Heart left ventricle (tissue), 16 donors: ENCODE results near the gene PLEKHG4B. TPM values are rescaled to one million over a fixed set of nuclear protein-coding genes. Genes with fewer than 3 reads are reported as not detected.
A peak's percentile ranks its signal among the peaks of the same experiment; 100 is the strongest.

Experiments
- ATAC-seq, 4 donors: fragments of 200-7000 bp; cut with Tn5 transposase; one replicate each; pipeline ENCODE4 v1.9.1; 2020 to 2022; ENCODE audit warnings: moderate library complexity in 4 of 4, mild to moderate bottlenecking in 3 of 4, moderate number of reproducible peaks in 1 of 4
- DNase-seq, 5 donors: peaks; one replicate each; pipeline ENCODE4 v3.0.0-alpha.2; 2020
- H3K27ac ChIP-seq, 12 donors: fragments of 200-600 bp; sonication (generic) in 4 of 12; one replicate each; pipeline versions ENCODE4 v1.5.0 to v1.8.0; 2016 to 2022; ENCODE audit warnings: mild to moderate bottlenecking in 2 of 12
- H3K27me3 ChIP-seq, 9 donors: fragments of 200-600 bp; sonication (generic) in 2 of 9; one replicate each; pipeline versions ENCODE4 v1.5.1 to v1.8.0; 2016 to 2022; ENCODE audit warnings: mild to moderate bottlenecking in 3 of 9
- H3K36me3 ChIP-seq, 9 donors: fragments of 200-600 bp; sonication (generic) in 2 of 9; one replicate each; pipeline versions ENCODE4 v1.5.0 to v1.8.0; 2018 to 2022; ENCODE audit warnings: mild to moderate bottlenecking in 2 of 9
- H3K4me1 ChIP-seq, 12 donors: fragments of 200-600 bp; sonication (generic) in 4 of 12; one replicate each; pipeline versions ENCODE4 v1.5.0 to v1.8.0; 2016 to 2022; ENCODE audit warnings: mild to moderate bottlenecking in 3 of 12
- H3K4me3 ChIP-seq, 12 donors: fragments of 200-600 bp; sonication (generic) in 4 of 12; one replicate each; pipeline versions ENCODE4 v1.5.0 to v1.8.0; 2017 to 2022; ENCODE audit warnings: mild to moderate bottlenecking in 9 of 12, moderate library complexity in 4 of 12
- H3K9me3 ChIP-seq, 12 donors: fragments of 200-600 bp; sonication (generic) in 4 of 12; one replicate each; pipeline versions ENCODE4 v1.5.0 to v1.8.0; 2016 to 2022; ENCODE audit warnings: mild to moderate bottlenecking in 1 of 12
- POLR2A ChIP-seq, 2 donors: fragments of 450-650 bp; IDR thresholded peaks; one replicate each; pipeline ENCODE4 v1.6.1; 2017; ENCODE audit warnings: antibody characterized with exemption in 2 of 2, mild to moderate bottlenecking in 2 of 2, moderate library complexity in 2 of 2
- WGBS, 4 donors: extraction: QIAGEN DNeasy Blood & Tissue Kit in 2 of 4; methylation state at CpG; one replicate each; pipeline versions ENCODE4 v1.1.5 to v1.1.7; 2013 to 2018; 5-methylcytosine and 5-hydroxymethylcytosine counted together
- intact Hi-C, 10 donors: fragments of 100-400 bp; cut with DNase I; formaldehyde crosslinking; loops; one replicate each; pipeline versions ENCODE4 v1.11.1 to v1.14.2; 2022
- polyA plus RNA-seq, 2 donors: library from polyadenylated mRNA; stranded (reverse); fragments of 200-250 nt; gene quantifications; one replicate each; pipeline ENCODE4 v1.2.3, GENCODE V29; 2013
- total RNA-seq, 9 donors: library from RNA; depleted of rRNA in 2 of 9; stranded (reverse); fragments of >200 nt in 2 of 9; fragmentation: NEBNext Ultra II Directional in 3 of 9; extraction: Animal tissue kit (Norgen Biotek cat#: 25700) in 3 of 9; gene quantifications; one replicate each; pipeline versions ENCODE4 v1.1.0 to v1.2.4, GENCODE V29; 2016 to 2023
- TF ChIP-seq, protein P1 (sequence below), 12 donors: fragments of 200-600 bp; sonication (generic) in 4 of 12; IDR thresholded peaks; one replicate each; pipeline versions ENCODE4 v1.5.0 to v1.8.0; 2018 to 2022; ENCODE audit warnings: antibody characterized with exemption in 12 of 12, mild to moderate bottlenecking in 5 of 12
- donor health status: ischemic (EF 13 %, LVEDD 7.1; RV severe dilation, severe dysfunction).
- donor health status: healthy with polysubstance abuse.
- donor health status: DM: no; HTN: yes; CAD: no.
- donor health status: DM: no; HTN: no; CAD: no.
- donor health status: ischemic (EF 25% LVEDD 6.9; RV normal size, moderate dysfunction).
- donor health status: ischemic (EF 25% LVEDD 5.7; RV mildly dilated, moderate dysfunction).
- donor health status: healthy.
- donor health status: DM: yes; HTN: yes; CAD: no.
- donor health status: ischemic (EF 35%, LVEDD 5.7; RV mildly dilated, moderate dysfunction).
- donor health status: nonischemic (EF 11% LVEDD 7.7; RV severe dilation, severe dysfunction).
- donor health status: DM: yes; HTN: yes; CAD: no.
- donor health status: PGD.
- donor health status: ischemic (EF 29% LVEDD 5.4; RV normal size, mild dysfunction).
- donor health status: nonischemic (EF 23%, LVEDD 6.1; RV moderate dilation, normal function).

The PLEKHG4B gene
- total and polyA plus RNA-seq, 11 donors, result 0.03 to 0.34 (median 0.10) TPM; not detected in 7

DNA sequence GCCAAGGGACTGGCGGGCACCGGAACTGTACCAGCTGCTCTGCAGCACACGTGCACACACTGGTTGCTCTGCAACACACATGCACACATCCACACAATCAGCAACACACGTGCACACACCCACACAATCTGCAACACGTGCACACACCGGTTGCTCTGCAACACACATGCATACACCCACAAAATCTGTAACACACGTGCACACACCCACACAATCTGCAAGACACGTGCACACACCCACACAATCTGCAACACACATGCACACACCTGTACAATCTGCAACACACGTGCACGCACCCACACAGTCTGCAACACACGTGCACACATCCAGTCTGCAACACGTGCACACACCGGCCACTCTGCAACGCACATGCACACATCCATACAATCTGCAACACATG lies 17.9 kb downstream of the PLEKHG4B start:
- DNase-seq, result peak in 1 of 5 donors; percentile 36
- H3K4me1 ChIP-seq, result no peaks in the 10 kb centered on the region
- ATAC-seq, result no peak

DNA sequence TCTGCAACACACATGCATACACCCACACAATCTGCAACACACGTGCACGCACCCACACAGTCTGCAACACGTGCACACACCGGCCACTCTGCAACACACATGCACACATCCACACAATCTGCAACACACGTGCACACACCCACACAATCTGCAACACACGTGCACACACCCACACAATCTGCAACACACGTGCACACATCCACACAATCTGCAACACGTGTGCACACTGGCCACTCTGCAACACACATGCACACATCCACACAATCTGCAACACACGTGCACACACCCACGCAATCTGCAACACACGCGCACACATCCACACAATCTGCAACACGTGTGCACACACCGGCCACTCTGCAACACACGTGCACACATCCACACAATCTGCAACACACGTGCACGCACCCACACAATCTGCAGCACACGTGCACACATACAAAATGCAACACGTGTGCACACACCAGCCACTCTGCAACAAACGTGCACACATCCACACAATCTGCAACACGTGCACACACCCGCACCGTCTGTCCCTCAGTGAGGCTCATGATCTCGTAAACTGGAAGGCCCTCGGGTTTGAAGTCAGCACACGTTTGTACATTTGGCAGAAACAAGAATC lies 18.4 kb downstream of the PLEKHG4B start:
- H3K4me1 ChIP-seq, result no peaks in the 10 kb centered on the region
- H3K36me3 ChIP-seq, result no peaks in the 10 kb centered on the region
- no peak overlapping the region for H3K27ac ChIP-seq
- peaks cover 0 to 2% (median 0%) of the 10 kb centered on the region in 12 donors for H3K9me3 ChIP-seq
- ATAC-seq, result no peak
- TF ChIP-seq, protein P1, sequence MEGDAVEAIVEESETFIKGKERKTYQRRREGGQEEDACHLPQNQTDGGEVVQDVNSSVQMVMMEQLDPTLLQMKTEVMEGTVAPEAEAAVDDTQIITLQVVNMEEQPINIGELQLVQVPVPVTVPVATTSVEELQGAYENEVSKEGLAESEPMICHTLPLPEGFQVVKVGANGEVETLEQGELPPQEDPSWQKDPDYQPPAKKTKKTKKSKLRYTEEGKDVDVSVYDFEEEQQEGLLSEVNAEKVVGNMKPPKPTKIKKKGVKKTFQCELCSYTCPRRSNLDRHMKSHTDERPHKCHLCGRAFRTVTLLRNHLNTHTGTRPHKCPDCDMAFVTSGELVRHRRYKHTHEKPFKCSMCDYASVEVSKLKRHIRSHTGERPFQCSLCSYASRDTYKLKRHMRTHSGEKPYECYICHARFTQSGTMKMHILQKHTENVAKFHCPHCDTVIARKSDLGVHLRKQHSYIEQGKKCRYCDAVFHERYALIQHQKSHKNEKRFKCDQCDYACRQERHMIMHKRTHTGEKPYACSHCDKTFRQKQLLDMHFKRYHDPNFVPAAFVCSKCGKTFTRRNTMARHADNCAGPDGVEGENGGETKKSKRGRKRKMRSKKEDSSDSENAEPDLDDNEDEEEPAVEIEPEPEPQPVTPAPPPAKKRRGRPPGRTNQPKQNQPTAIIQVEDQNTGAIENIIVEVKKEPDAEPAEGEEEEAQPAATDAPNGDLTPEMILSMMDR (IDR thresholded peaks at IDR 0.05), result no peak
- no peak for TF ChIP-seq POLR2A (IDR thresholded peaks at IDR 0.05)
- intact Hi-C loops, result no loop called here
- no peak overlapping the region for H3K4me3 ChIP-seq
- 89 to 92% (median 90%) methylated on average over 26 of the region's 26 CpGs for WGBS, 4 donors
- DNase-seq, result no peak
- H3K27me3 ChIP-seq, result peaks cover 0 to 36% (median 17%) of the 10 kb centered on the region in 9 donors

More for the DNA sequence above, 17.9 kb downstream of the PLEKHG4B start:
- no peak overlapping the region for H3K4me3 ChIP-seq
- no peaks in the 10 kb centered on the region for H3K9me3 ChIP-seq
- intact Hi-C loops, result no loop called here
- H3K27me3 ChIP-seq, result peaks cover 0 to 36% (median 18%) of the 10 kb centered on the region in 9 donors
- TF ChIP-seq, protein P1 (IDR thresholded peaks at IDR 0.05), result no peak
- no peaks in the 10 kb centered on the region for H3K36me3 ChIP-seq
- no peak overlapping the region for H3K27ac ChIP-seq
- 93 to 95% (median 94%) methylated on average over 14 of the region's 14 CpGs for WGBS, 4 donors

DNA sequence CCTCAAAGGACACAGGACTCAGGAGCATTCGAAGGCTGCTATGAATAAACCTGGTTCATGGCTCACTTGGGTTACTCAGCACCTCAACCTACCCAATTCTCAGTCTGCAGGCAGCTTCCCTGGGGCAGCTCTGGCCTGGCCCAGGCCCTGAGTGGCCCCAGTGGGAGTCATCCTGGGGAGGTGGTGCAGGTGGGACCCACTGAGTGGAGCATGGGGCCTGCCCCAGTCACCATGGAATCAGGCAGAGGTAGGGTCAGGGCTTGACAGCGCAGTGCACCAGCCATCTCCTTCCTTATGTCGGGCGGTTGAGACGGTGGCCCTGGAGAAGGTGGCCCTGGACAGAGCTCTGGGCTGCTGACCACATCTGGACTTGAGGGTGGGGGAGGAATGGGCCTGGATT lies 19.2 kb downstream of the PLEKHG4B start:
- TF ChIP-seq, protein P1 (IDR thresholded peaks at IDR 0.05), result no peak
- TF ChIP-seq POLR2A (IDR thresholded peaks at IDR 0.05), result no peak
- Histone ChIP-seq H3K9me3 (peaks cover 0 to 2% (median 0%) of the 10 kb centered on the region in 12 donors), H3K27ac (no peak overlapping the region), H3K36me3 (no peaks in the 10 kb centered on the region), H3K4me3 (no peak overlapping the region), H3K4me1 (no peaks in the 10 kb centered on the region), H3K27me3 (peaks cover 0 to 30% (median 13%) of the 10 kb centered on the region in 9 donors)
- intact Hi-C loops, result no loop called here
- DNase-seq, result peak in 1 of 5 donors; percentile 42
- ATAC-seq, result peak in 1 of 4 donors; percentile 20
- 95 to 100% (median 96%) methylated on average over 5 of the region's 5 CpGs for WGBS, 4 donors

DNA sequence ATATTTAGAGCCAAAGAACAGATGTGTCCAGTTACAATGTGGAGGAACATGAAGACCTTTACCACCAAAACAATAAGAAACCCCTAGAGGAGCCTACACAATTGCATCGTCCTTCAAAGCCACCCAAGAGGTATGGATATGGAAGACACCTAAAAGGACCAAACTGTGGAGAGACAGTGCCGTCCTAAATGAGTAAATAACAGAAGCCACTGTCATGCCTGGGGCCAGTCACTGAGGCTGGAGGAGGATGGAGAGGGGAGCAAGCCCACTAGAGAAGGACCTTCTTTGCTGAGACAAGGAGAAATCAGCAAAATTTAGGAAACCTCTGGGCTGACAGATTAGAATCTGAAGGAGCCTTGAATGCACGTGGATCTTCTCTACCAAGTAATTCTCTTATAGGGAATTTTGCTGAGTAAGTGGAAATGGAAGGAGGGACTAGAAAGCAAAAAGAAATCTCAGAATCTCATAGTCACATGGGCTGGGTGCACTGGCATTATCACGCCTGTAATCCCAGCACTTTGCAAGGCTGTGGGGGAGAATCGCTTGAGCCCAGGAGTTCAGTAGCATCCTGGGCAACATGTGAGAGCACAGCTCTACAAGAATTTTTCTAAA lies 27.6 kb downstream of the PLEKHG4B start:
- DNase-seq (no peak), ATAC-seq (no peak)
- no peaks in the 10 kb centered on the region for H3K4me1 ChIP-seq
- intact Hi-C loops, result no loop called here
- peaks cover 0 to 7% (median 0%) of the 10 kb centered on the region in 9 donors for H3K27me3 ChIP-seq
- no peak overlapping the region for H3K4me3 ChIP-seq
- no peaks in the 10 kb centered on the region for H3K36me3 ChIP-seq
- 70 to 89% (median 86%) methylated on average over 5 of the region's 5 CpGs for WGBS, 4 donors
- TF ChIP-seq, protein P1 (IDR thresholded peaks at IDR 0.05), result no peak
- TF ChIP-seq POLR2A (IDR thresholded peaks at IDR 0.05), result no peak
- H3K27ac ChIP-seq, result no peak overlapping the region
- peaks cover 0 to 28% (median 0%) of the 10 kb centered on the region in 12 donors for H3K9me3 ChIP-seq
